Measurements from ENCODE around the gene FAU. TPM values are rescaled to one million over a fixed set of nuclear protein-coding genes. Genes with fewer than 3 reads are reported as not detected.

The FAU gene
- total and polyA plus RNA-seq, 9 of the 15 experiments (the other 6 are each of a cell fraction or from before 2014, with no cell fraction given) = 433 to 1,827 (median 942) TPM

GRCh38 chr11:65169164-65169641, 47.3 kb upstream of the FAU start (continued):
- TF ChIP-seq CGGBP1 (CRISPR knock-in tag; IDR thresholded peaks at IDR 0.05) = no peak
- TF ChIP-seq ETV5 (CRISPR knock-in tag; IDR thresholded peaks at IDR 0.05; ENCODE audit: low read depth) = peak; percentile 93
- no peak for TF ChIP-seq ZNF57 (CRISPR knock-in tag; IDR thresholded peaks at IDR 0.05)
- no peak for TF ChIP-seq NR1H2 (CRISPR knock-in tag; IDR thresholded peaks at IDR 0.05)
- no peak for TF ChIP-seq RBM22 (IDR thresholded peaks at IDR 0.05; ENCODE audit: low read depth, low read length, poor library complexity, severe bottlenecking)
- no peak for TF ChIP-seq SIN3A (IDR thresholded peaks at IDR 0.05; ENCODE audit: borderline replicate concordance in 2 of 2, control insufficient read depth in 1 of 2, low read depth in 2 of 2, low read length in 2 of 2)
- no peak for TF ChIP-seq SMC3 (conservative IDR thresholded peaks at IDR 0.05; ENCODE audit: insufficient read depth, low read depth, low read length)
- TF ChIP-seq COPS2 (conservative IDR thresholded peaks at IDR 0.05) = no peak
- TF ChIP-seq, protein P1, sequence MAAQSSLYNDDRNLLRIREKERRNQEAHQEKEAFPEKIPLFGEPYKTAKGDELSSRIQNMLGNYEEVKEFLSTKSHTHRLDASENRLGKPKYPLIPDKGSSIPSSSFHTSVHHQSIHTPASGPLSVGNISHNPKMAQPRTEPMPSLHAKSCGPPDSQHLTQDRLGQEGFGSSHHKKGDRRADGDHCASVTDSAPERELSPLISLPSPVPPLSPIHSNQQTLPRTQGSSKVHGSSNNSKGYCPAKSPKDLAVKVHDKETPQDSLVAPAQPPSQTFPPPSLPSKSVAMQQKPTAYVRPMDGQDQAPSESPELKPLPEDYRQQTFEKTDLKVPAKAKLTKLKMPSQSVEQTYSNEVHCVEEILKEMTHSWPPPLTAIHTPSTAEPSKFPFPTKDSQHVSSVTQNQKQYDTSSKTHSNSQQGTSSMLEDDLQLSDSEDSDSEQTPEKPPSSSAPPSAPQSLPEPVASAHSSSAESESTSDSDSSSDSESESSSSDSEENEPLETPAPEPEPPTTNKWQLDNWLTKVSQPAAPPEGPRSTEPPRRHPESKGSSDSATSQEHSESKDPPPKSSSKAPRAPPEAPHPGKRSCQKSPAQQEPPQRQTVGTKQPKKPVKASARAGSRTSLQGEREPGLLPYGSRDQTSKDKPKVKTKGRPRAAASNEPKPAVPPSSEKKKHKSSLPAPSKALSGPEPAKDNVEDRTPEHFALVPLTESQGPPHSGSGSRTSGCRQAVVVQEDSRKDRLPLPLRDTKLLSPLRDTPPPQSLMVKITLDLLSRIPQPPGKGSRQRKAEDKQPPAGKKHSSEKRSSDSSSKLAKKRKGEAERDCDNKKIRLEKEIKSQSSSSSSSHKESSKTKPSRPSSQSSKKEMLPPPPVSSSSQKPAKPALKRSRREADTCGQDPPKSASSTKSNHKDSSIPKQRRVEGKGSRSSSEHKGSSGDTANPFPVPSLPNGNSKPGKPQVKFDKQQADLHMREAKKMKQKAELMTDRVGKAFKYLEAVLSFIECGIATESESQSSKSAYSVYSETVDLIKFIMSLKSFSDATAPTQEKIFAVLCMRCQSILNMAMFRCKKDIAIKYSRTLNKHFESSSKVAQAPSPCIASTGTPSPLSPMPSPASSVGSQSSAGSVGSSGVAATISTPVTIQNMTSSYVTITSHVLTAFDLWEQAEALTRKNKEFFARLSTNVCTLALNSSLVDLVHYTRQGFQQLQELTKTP (IDR thresholded peaks at IDR 0.05; ENCODE audit: low read depth in 1 of 2, partially characterized antibody in 2 of 2) = peak in 1 of 2 experiments; percentile 14
- TF ChIP-seq KAT7 (CRISPR knock-in tag; IDR thresholded peaks at IDR 0.05; ENCODE audit: borderline replicate concordance) = no peak
- no peak for TF ChIP-seq ZFP30 (CRISPR knock-in tag; IDR thresholded peaks at IDR 0.05; ENCODE audit: borderline replicate concordance)
- no peak for TF ChIP-seq ZNF232 (CRISPR knock-in tag; IDR thresholded peaks at IDR 0.05)
- TF ChIP-seq RERE (CRISPR knock-in tag; IDR thresholded peaks at IDR 0.05; ENCODE audit: borderline replicate concordance) = no peak
- TF ChIP-seq HEY1 (CRISPR knock-in tag; IDR thresholded peaks at IDR 0.05; ENCODE audit: borderline replicate concordance) = no peak
- no peak for TF ChIP-seq PCBP1 (IDR thresholded peaks at IDR 0.05; ENCODE audit: low read depth, low read length, poor library complexity, severe bottlenecking)
- TF ChIP-seq BRD4 (IDR thresholded peaks at IDR 0.05) = no peak
- TF ChIP-seq STAT5B (CRISPR knock-in tag; IDR thresholded peaks at IDR 0.05) = no peak
- TF ChIP-seq IRF2 (CRISPR knock-in tag; IDR thresholded peaks at IDR 0.05) = no peak
- no peak for TF ChIP-seq ZNF445 (CRISPR knock-in tag; IDR thresholded peaks at IDR 0.05; ENCODE audit: low read depth)
- no peak for TF ChIP-seq YBX1 (IDR thresholded peaks at IDR 0.05)
